Testis (tissue), 3 donors: ENCODE results near the gene SPDEF. TPM values are rescaled to one million over a fixed set of nuclear protein-coding genes. Genes with fewer than 3 reads are reported as not detected.

Experiments
- DNase-seq: peaks from one replicate; pipeline ENCODE4 v3.0.0-alpha.2; 2019
- H3K27ac ChIP-seq, 2 donors: fragments of 200-600 bp; sonication (generic); one replicate each; pipeline ENCODE4 v1.5.1; 2019
- H3K27me3 ChIP-seq: fragments of 200-600 bp; sonication (generic); one replicate; pipeline ENCODE4 v1.5.1; 2019
- H3K36me3 ChIP-seq: fragments of 200-600 bp; sonication (generic); one replicate; pipeline ENCODE4 v1.5.1; 2017; ENCODE audit warnings: low read depth; ENCODE audit errors: missing control alignments
- H3K4me1 ChIP-seq: fragments of 200-600 bp; sonication (generic); one replicate; pipeline ENCODE4 v1.5.1; 2019
- H3K4me3 ChIP-seq, 2 donors: fragments of 200-600 bp; sonication (generic); one replicate each; pipeline ENCODE4 v1.5.1; 2017 to 2019
- H3K9me3 ChIP-seq: fragments of 200-600 bp; sonication (generic); one replicate; pipeline ENCODE4 v1.5.1; 2017
- CTCF ChIP-seq, 3 experiments: fragments of 450-650 bp in 2 of 3; fragments of 200-600 bp in 1 of 3; sonication (generic) in 1 of 3; IDR thresholded peaks; one replicate each; pipeline ENCODE4 v1.5.1; 2016 to 2019; ENCODE audit warnings: antibody characterized with exemption in 3 of 3, mild to moderate bottlenecking in 2 of 3, moderate library complexity in 1 of 3
- POLR2A ChIP-seq: fragments of 450-650 bp; IDR thresholded peaks from one replicate; pipeline ENCODE4 v1.6.1; 2017; ENCODE audit warnings: antibody characterized with exemption, mild to moderate bottlenecking, moderate library complexity
- WGBS, 2 donors: methylation state at CpG; one replicate each; pipeline ENCODE4 v1.1.5; 2018; 5-methylcytosine and 5-hydroxymethylcytosine counted together
- intact Hi-C: fragments of 100-400 bp; cut with DNase I; formaldehyde crosslinking; loops from one replicate; pipeline ENCODE4 v1.15.1; 2023; ENCODE audit warnings: low total_unique reads
- polyA plus RNA-seq: library from polyadenylated mRNA; stranded (reverse); fragments of 350-450 nt; fragmentation: Illumina TruSeq; extraction: RNeasy Lipid Tissue Mini Kit (QIAGEN cat#74804); gene quantifications from one replicate; pipeline ENCODE4 v1.2.3, GENCODE V29; 2014; ENCODE audit warnings: low read depth, low replicate concordance; ENCODE audit not compliant: insufficient read depth
- total RNA-seq, 2 donors: library from RNA; depleted of rRNA; stranded (reverse); fragments of >200 nt; gene quantifications; one replicate each; pipeline ENCODE4 v1.2.3, GENCODE V29; 2016

Gene SPDEF
- total and polyA plus RNA-seq, 3 donors from 2014 or later, result 0.33 to 0.62 (median 0.47) TPM

GRCh38 chr6:34565722-34566137 is 9.6 kb upstream of the SPDEF start:
- Histone ChIP-seq H3K27me3 (no peaks in the 10 kb centered on the region), H3K4me3 (no peak overlapping the region), H3K27ac (no peak overlapping the region), H3K36me3 (no peaks in the 10 kb centered on the region), H3K9me3 (no peaks in the 10 kb centered on the region), H3K4me1 (no peaks in the 10 kb centered on the region)
- WGBS, 2 donors, result 72 to 76% methylated on average over 5 of the region's 5 CpGs
- no peak for DNase-seq
- intact Hi-C loops, result no loop called here
- no peak for TF ChIP-seq CTCF (IDR thresholded peaks at IDR 0.05)
- no peak for TF ChIP-seq POLR2A

GRCh38 chr6:34564181-34564580 is 8.1 kb upstream of the SPDEF start:
- Histone ChIP-seq H3K9me3 (no peaks in the 10 kb centered on the region), H3K27me3 (no peaks in the 10 kb centered on the region), H3K27ac (no peak overlapping the region), H3K4me1 (no peaks in the 10 kb centered on the region), H3K4me3 (no peak overlapping the region), H3K36me3 (no peaks in the 10 kb centered on the region)
- intact Hi-C loops, result no loop called here
- TF ChIP-seq POLR2A (no peak), CTCF (IDR thresholded peaks at IDR 0.05) (no peak)
- no peak for DNase-seq
- 91 to 95% methylated on average over 5 of the region's 5 CpGs for WGBS, 2 donors

GRCh38 chr6:34563513-34563870 is 7.4 kb upstream of the SPDEF start:
- no peaks in the 10 kb centered on the region for H3K4me1 ChIP-seq
- H3K27me3 ChIP-seq, result no peaks in the 10 kb centered on the region
- no peak for DNase-seq
- 69% methylated on average over 7 of the region's 7 CpGs for WGBS, 2 donors
- no peaks in the 10 kb centered on the region for H3K36me3 ChIP-seq
- TF ChIP-seq CTCF (IDR thresholded peaks at IDR 0.05) (no peak), POLR2A (no peak)
- intact Hi-C loops, result no loop called here
- no peak overlapping the region for H3K4me3 ChIP-seq
- no peak overlapping the region for H3K27ac ChIP-seq
- H3K9me3 ChIP-seq, result no peaks in the 10 kb centered on the region

- no peak for TF ChIP-seq CTCF (IDR thresholded peaks at IDR 0.05)
- TF ChIP-seq POLR2A, result no peak
- Histone ChIP-seq H3K4me1 (no peaks in the 10 kb centered on the region), H3K36me3 (no peaks in the 10 kb centered on the region), H3K4me3 (no peak overlapping the region), H3K27ac (no peak overlapping the region), H3K9me3 (no peaks in the 10 kb centered on the region), H3K27me3 (no peaks in the 10 kb centered on the region)
- no peak for DNase-seq
- WGBS, 2 donors, result 55 to 86% methylated on average over 4 to 15 of the region's 15 CpGs
- intact Hi-C loops, result no loop called here
Measured at GRCh38 chr6:34562861-34563512, 6.9 kb upstream of the SPDEF start.

- no peaks in the 10 kb centered on the region for H3K9me3 ChIP-seq
- no peak overlapping the region for H3K27ac ChIP-seq
- H3K4me1 ChIP-seq, result no peaks in the 10 kb centered on the region
- TF ChIP-seq CTCF (IDR thresholded peaks at IDR 0.05) (no peak), POLR2A (no peak)
- H3K27me3 ChIP-seq, result no peaks in the 10 kb centered on the region
- H3K4me3 ChIP-seq, result no peak overlapping the region
- DNase-seq, result no peak
- WGBS, 2 donors, result 82 to 90% methylated on average over 6 to 10 of the region's 10 CpGs
- intact Hi-C loops, result no loop called here
- no peaks in the 10 kb centered on the region for H3K36me3 ChIP-seq
Measured at GRCh38 chr6:34562350-34562749, 6.2 kb upstream of the SPDEF start.
